Mesothelial cell of epicardium (in vitro differentiated cells): ENCODE data around the gene DNMT3L. TPM values are rescaled to one million over a fixed set of nuclear protein-coding genes. Genes with fewer than 3 reads are reported as not detected.
"Not testable (repeated sequence)": the region's sequence is repeated elsewhere in the genome, so short reads cannot be mapped to it uniquely, and the experiment has no call there.

Experiments used
- DNase-seq, 2 experiments: peaks; one replicate each; pipeline ENCODE4 v3.0.0; 2021; ENCODE audit warnings: low spot score in 2 of 2; ENCODE audit not compliant: unreplicated experiment in 2 of 2
- H3K27ac Mint-ChIP-seq: 2 replicates; pipeline ENCODE4 v1.8.0; 2021; ENCODE audit warnings: mixed read lengths
- H3K27me3 Mint-ChIP-seq: 2 replicates; pipeline ENCODE4 v1.8.0; 2021; ENCODE audit warnings: low read depth, mixed read lengths
- H3K36me3 Mint-ChIP-seq: 2 replicates; pipeline ENCODE4 v1.8.0; 2021; ENCODE audit warnings: mixed read lengths
- H3K4me1 Mint-ChIP-seq: 2 replicates; pipeline ENCODE4 v1.8.0; 2021; ENCODE audit warnings: mixed read lengths
- H3K4me3 Mint-ChIP-seq: 2 replicates; pipeline ENCODE4 v1.8.0; 2021; ENCODE audit warnings: mild to moderate bottlenecking, moderate library complexity, mixed read lengths
- H3K9me3 Mint-ChIP-seq: 2 replicates; pipeline ENCODE4 v1.8.0; 2021; ENCODE audit warnings: mixed read lengths
- total RNA-seq: library from RNA; stranded (reverse); gene quantifications from 3 replicates; pipeline ENCODE4 v1.2.1, GENCODE V29; 2021

Gene DNMT3L
- total RNA-seq, 1 donor from 2014 or later = not detected

DNA sequence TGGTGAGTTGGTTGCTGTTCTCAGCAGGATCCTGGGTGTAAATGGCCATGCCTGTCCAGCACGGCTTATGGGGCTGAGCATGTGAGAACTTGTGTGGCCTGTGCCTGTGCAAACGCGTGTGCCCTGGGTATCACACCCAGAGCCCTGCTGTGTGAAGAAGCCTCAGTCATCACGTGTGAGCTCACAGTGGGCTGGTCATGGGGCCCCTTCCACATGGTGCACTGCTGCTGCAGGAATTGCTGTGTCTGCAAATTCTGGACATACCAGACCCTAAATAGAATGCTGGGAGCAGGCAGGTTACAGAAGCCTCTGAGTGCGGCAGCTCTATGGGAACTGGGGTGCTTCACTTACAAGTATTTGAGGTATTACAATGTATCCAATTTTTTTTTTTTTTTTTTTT, 38.4 kb downstream of the DNMT3L start:
- H3K36me3 Mint-ChIP-seq, H3K9me3 Mint-ChIP-seq, H3K4me3 Mint-ChIP-seq, H3K4me1 Mint-ChIP-seq, H3K27ac Mint-ChIP-seq, DNase-seq, H3K27me3 Mint-ChIP-seq: not testable (repeated sequence)

DNA sequence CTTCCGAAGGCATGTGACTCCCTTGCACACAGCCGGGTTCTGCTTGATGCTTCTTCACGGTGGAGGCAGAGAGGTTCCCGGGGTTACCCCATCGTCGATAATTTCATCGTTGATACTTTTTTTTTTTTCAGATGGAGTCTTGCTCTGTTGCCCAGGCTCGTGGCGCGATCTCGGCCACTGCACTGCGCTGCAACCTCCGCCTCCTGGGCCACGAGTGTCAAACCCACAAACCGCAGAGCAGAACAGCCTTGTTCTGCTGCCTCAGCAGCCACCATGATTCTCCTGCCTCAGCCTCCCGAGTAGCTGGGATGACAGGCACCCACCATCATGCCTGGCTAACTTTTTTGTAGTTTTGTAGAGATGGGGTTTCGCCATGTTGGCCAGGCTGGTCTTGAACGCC, 41.0 kb downstream of the DNMT3L start:
- H3K27ac Mint-ChIP-seq, H3K4me3 Mint-ChIP-seq, H3K9me3 Mint-ChIP-seq, H3K4me1 Mint-ChIP-seq, DNase-seq, H3K36me3 Mint-ChIP-seq, H3K27me3 Mint-ChIP-seq: not testable (repeated sequence)

DNA sequence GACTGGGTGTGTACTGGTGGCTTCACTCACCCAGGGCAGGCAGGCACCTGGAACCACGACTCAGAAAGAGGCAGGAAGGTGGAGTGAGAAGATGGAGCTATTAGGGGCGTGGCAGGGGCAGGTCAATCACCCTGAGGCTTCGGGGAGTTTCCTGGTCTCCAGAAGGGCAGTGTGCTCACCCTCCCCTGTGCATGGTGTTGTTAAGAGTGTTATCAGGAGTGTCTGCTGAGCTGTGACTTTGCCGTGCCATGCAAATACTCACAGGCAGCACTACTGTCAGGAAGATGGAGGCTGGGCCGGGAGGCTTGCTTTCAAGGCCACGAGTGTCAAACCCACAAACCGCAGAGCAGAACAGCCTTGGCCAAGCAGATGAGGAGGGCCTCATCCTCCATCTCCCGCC, 43.2 kb downstream of the DNMT3L start:
- H3K36me3 Mint-ChIP-seq, H3K9me3 Mint-ChIP-seq, DNase-seq, H3K4me3 Mint-ChIP-seq, H3K27ac Mint-ChIP-seq, H3K27me3 Mint-ChIP-seq, H3K4me1 Mint-ChIP-seq: not testable (repeated sequence)

DNA sequence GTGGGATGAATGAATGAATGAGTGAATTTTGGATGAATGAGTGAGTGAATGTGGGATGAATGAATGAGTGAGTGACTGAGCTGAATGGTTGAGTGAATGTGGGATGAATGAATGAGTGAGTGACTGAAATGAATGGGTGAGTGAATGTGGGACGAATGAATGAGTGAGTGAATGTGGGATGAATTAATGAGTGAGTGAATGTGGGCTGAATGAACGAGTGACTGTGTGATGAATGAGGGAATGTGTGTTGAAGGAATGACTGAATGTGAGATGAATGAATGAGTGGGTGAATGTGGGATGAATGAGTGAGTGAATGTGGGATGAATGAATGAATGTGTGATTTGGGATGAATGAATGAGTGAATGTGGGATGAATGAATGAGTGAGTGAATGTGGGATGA, 49.7 kb downstream of the DNMT3L start:
- H3K4me1 Mint-ChIP-seq, H3K9me3 Mint-ChIP-seq, DNase-seq, H3K27ac Mint-ChIP-seq, H3K36me3 Mint-ChIP-seq, H3K4me3 Mint-ChIP-seq, H3K27me3 Mint-ChIP-seq: not testable (repeated sequence)

DNA sequence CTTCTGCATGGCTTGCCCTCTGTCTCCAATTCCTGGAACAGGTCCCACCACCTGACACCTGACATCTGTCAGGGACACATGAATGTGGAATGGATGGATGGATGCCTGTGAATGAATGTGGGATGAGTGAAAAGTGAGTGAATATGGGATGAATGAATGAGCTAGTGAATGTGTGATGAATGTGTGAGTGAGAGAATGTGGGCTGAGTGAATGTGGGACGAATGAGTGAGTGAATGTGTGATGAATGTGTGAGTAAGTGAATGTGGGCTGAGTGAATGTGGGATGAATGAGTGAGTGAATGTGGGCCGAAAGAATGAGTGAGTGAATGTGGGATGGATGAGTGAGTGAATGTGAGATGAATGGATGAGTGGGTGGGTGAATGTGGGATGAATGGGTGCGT, 50.1 kb downstream of the DNMT3L start:
- not testable (repeated sequence) for DNase-seq, H3K9me3 Mint-ChIP-seq, H3K4me3 Mint-ChIP-seq, H3K36me3 Mint-ChIP-seq, H3K4me1 Mint-ChIP-seq, H3K27ac Mint-ChIP-seq, H3K27me3 Mint-ChIP-seq

DNA sequence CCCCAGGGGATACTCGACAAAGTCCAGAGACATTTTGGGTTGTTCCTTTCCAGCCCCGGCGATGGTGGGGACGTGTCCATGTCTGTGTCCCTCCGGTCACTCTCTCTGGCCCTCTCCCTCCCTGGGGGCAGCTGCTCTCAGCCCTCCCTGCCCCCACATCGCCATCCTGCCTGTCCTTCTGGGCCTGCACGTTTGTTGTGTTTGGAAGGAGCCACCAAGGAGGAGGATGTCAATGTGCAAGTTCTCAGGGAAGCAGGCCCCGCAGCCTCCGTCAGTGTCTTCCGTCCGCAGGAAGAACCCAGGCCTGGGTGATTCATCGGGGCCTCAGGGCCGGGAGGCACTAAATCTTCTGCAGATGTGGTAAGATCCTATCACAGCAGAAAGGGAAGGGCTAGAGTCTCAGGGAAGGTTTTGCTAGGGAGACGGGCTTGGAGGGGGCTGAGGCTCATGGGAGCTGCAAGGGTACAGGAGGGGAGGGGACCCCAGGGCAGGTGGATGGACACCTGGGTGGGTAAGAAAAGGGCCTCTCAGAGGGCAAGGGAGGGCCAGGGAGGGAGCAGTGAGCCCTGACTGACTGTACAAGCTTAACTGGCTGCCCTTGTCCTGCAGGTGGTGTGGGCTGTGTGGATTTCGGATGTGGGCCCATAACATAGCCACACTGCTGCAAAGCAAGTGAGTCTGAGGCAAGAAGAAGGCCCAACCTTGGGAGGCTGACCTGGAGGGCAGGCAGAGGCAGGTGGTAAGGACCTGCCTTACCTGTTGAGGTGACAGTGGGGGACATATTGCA, 53.6 kb downstream of the DNMT3L start:
- not testable (repeated sequence) for H3K4me3 Mint-ChIP-seq, H3K36me3 Mint-ChIP-seq, H3K4me1 Mint-ChIP-seq, DNase-seq, H3K9me3 Mint-ChIP-seq, H3K27ac Mint-ChIP-seq, H3K27me3 Mint-ChIP-seq

DNA sequence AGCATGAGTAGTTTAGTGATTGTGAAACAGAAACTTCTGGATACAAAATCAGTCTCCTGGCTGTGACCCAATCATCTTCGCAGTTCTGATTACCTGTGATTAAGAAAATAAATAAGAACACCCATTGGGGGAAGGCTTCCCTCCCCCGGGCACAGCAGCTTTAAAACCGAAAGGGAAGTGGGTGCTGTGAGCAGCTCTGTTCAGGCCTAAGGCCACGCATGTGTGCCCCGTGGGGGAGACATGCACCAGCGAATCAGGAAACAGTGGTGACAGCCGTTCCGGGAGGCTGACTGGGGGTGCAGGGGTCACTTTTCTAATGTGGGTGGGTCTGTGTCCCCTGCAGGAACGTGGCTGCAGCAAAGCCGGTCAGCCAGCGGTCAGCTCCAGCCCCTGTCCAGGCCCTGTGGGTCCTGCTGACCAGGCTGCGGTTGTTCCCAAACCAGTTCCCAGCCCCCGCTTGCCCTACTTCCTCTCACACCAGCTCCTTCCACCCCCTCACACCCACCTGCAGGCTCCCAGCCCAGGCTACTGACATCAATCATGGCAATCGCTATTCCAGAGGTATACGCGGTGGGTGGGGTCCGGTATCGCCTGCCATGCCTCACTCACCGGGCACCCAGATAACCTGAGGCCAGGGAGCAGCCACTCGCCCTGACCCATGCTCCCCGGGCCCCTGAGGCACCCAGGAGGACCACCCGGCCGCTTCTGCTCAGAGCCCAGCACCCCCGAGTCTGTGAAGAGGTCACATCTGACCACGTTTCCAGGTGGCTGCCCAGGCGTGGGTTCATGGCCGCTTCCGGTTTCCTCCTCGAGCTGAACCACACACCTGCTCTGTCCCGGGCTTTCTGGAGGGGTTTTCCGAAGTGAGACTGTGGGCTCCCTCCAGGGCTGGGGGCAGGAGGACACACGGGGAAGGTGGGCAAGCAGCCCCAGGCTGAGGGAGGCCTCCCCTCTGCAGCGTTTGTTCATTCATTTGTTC, 54.7 kb downstream of the DNMT3L start:
- not testable (repeated sequence) for H3K4me1 Mint-ChIP-seq, H3K4me3 Mint-ChIP-seq, DNase-seq, H3K36me3 Mint-ChIP-seq, H3K9me3 Mint-ChIP-seq, H3K27me3 Mint-ChIP-seq, H3K27ac Mint-ChIP-seq

DNA sequence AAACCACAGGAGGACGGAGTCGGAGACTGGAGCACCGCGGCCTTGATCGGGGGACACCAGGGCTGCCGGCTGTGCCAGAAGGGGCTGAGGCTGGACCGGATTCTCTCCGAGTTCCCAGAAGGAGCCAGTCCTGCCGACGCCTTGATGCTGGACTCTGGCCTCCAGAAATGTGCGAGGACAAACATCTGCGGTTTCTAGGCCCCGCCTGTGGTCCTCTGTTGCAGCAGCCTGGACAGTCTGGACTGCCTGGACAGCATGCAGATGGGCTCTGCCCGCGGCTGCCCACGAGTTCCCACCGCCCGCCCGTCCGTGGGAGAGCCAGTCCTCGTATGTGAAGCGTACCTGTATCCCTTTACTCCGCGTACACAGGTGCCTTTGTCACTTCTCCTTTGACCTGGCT, 55.5 kb downstream of the DNMT3L start:
- H3K9me3 Mint-ChIP-seq, H3K4me1 Mint-ChIP-seq, H3K27me3 Mint-ChIP-seq, H3K4me3 Mint-ChIP-seq, H3K27ac Mint-ChIP-seq, H3K36me3 Mint-ChIP-seq, DNase-seq: not testable (repeated sequence)

DNA sequence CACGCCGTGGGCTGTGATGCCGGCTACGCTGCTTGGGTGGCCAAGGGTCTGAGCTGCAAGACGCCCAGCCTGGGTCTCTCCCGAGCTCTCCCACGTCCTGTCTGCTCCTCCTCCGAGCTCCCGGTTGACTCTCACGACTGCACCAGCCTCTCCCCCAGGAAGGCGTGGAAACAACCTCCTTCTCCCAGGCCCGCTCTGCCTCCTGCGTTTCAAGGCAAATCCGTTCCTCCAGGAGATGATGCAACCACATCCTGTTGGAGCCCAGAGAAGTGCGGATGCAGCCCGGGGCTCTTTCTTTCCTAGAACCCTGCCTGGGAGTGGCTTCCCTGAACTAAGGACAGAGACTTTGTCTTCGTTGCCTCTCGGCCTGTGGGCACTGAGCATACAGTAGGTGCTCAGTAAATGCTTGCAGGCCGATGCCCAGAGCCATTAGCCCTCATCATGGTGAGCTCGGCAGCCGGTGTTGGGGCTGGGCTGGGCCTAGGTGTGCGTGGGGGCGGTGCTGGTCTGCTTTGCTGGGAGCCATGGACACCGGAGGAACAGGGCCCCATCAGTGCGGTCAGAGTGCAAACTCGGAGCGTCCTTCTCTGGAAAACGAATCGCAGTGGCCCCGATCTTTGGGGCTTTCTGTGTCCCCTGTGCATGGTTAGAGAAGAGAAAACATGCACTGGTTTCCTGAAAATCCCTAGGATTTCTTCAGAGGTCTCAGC, 59.0 kb downstream of the DNMT3L start:
- not testable (repeated sequence) for H3K4me1 Mint-ChIP-seq, H3K27ac Mint-ChIP-seq, H3K27me3 Mint-ChIP-seq, H3K4me3 Mint-ChIP-seq, DNase-seq, H3K9me3 Mint-ChIP-seq, H3K36me3 Mint-ChIP-seq

DNA sequence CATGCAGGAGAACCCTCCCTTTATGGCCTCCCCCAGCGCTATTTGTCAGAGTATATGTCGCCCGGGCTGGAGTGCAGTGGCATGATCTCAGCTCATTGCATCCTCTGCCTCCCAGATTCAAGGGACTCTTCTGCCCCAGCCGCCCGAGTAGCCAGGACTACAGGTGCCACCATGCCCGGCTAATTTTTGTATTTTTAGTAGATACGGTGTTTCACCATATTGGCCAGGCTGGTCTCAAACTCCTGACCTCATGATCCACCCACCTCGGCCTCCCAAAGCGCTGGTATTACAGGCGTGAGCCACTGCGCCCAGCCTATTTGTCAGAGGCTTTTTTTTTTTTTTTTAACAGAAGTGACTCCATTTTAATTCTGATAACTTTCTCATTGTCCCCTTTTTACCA, 61.7 kb downstream of the DNMT3L start:
- not testable (repeated sequence) for DNase-seq, H3K4me1 Mint-ChIP-seq, H3K36me3 Mint-ChIP-seq, H3K27me3 Mint-ChIP-seq, H3K27ac Mint-ChIP-seq, H3K4me3 Mint-ChIP-seq, H3K9me3 Mint-ChIP-seq
